Thyroid gland (tissue), 4 donors: Measurements from ENCODE around the gene GRM4.

Experiments used
- CTCF ChIP-seq, 6 experiments: fragments of 200-600 bp in 3 of 6; fragments of 450-650 bp in 3 of 6; sonication (generic) in 3 of 6; IDR thresholded peaks; one replicate each; pipeline ENCODE4 v1.5.1; 2016 to 2019; ENCODE audit warnings: antibody characterized with exemption in 6 of 6, mild to moderate bottlenecking in 2 of 6, inconsistent platforms in 1 of 6, moderate library complexity in 1 of 6
- POLR2A ChIP-seq, 2 donors: fragments of 450-650 bp; IDR thresholded peaks; one replicate each; pipeline ENCODE4 v1.6.1; 2017; ENCODE audit warnings: antibody characterized with exemption in 2 of 2, mild to moderate bottlenecking in 2 of 2, moderate library complexity in 1 of 2

DNA sequence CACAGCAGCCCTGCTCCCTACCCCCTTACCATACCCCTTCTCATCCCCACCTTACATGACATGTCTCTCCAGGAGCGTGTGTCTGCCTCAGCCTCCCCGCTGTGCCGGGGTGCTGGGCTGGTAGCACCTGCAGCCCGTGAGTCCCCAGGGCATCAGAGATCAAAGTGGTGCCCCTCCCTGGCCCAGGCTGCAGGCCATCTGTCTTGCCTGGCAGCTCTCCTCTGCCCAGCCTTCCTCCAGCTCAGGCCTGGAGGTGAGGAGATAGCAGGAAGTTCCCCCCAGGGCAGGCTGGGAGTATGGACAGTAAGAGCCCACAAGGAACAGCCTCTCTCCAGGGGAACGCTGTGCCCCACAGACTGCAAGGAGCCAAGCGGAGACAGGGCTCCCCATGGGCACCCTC, 35.3 kb downstream of the GRM4 start:
- TF ChIP-seq CTCF (IDR thresholded peaks at IDR 0.05) (no peak), POLR2A (IDR thresholded peaks at IDR 0.05) (no peak)
